SU-DHL-6 (cell line): Measurements from ENCODE around the gene MUC5B.
"Not testable (repeated sequence)": the region's sequence is repeated elsewhere in the genome, so short reads cannot be mapped to it uniquely, and the experiment has no call there.

Experiments used
- EZH2phosphoT487 ChIP-seq: fragments of 200-600 bp; sonication (generic), shearing (Covaris generic); conservative IDR thresholded peaks from 2 replicates; pipeline ENCODE4 v1.6.1; 2018; ENCODE audit warnings: mild to moderate bottlenecking, antibody characterized with exemption, low read length, moderate library complexity, mixed read lengths
- TF ChIP-seq, protein P1 (sequence below): fragments of 200-600 bp; sonication (generic); IDR thresholded peaks from one replicate; pipeline ENCODE4 v1.5.1; 2017; ENCODE audit warnings: antibody characterized with exemption, mild to moderate bottlenecking, low read length, moderate library complexity; ENCODE audit not compliant: insufficient read depth, poor library complexity, severe bottlenecking

GRCh38 chr11:1215826-1216225, 7.0 kb upstream of the MUC5B start:
- TF ChIP-seq, protein P1, sequence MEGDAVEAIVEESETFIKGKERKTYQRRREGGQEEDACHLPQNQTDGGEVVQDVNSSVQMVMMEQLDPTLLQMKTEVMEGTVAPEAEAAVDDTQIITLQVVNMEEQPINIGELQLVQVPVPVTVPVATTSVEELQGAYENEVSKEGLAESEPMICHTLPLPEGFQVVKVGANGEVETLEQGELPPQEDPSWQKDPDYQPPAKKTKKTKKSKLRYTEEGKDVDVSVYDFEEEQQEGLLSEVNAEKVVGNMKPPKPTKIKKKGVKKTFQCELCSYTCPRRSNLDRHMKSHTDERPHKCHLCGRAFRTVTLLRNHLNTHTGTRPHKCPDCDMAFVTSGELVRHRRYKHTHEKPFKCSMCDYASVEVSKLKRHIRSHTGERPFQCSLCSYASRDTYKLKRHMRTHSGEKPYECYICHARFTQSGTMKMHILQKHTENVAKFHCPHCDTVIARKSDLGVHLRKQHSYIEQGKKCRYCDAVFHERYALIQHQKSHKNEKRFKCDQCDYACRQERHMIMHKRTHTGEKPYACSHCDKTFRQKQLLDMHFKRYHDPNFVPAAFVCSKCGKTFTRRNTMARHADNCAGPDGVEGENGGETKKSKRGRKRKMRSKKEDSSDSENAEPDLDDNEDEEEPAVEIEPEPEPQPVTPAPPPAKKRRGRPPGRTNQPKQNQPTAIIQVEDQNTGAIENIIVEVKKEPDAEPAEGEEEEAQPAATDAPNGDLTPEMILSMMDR, result not testable (repeated sequence)
- not testable (repeated sequence) for TF ChIP-seq EZH2phosphoT487
